Panc1 (cell line): ENCODE data around the gene SIAH1. TPM values are rescaled to one million over a fixed set of nuclear protein-coding genes. Genes with fewer than 3 reads are reported as not detected.
A peak's percentile ranks its signal among the peaks of the same experiment; 100 is the strongest.

Experiments used
- ATAC-seq: fragments of 200-7000 bp; cut with Tn5 transposase; 2 replicates; pipeline ENCODE4 v1.9.1; 2020; ENCODE audit warnings: mild to moderate bottlenecking, moderate library complexity
- BruUV-seq: library from RNA; stranded (reverse); fragments of 400-500 nt; replicated peaks from 2 replicates; lab custom pipeline; 2021; lab: Mats Ljungman, UMichigan
- CTCF ChIA-PET: fragments of 300-600 bp; sonication (Branson Sonifier 250); formaldehyde crosslinking; loops from one replicate; lab custom pipeline; 2022; ENCODE audit warnings: antibody characterized with exemption; lab: Charles Lee
- POLR2A ChIA-PET: fragments of 300-600 bp; sonication (Branson Sonifier 250); formaldehyde crosslinking; loops from one replicate; lab custom pipeline; 2022; ENCODE audit warnings: antibody characterized with exemption; lab: Charles Lee
- DNase-seq: peaks from one replicate; pipeline ENCODE4 v3.0.0-alpha.2; 2010; ENCODE audit warnings: low read depth, low spot score
- H3K27ac ChIP-seq: 2 replicates; pipeline ENCODE4 v1.5.1; 2011; ENCODE audit warnings: mild to moderate bottlenecking, low read length, inconsistent platforms
- H3K27me3 ChIP-seq: fragments of 200-500 bp; sonication (Bioruptor generic); 2 replicates; pipeline ENCODE4 v1.6.0; 2014; ENCODE audit warnings: low read length, inconsistent platforms; ENCODE audit not compliant: control insufficient read depth, insufficient read depth
- H3K36me3 ChIP-seq: fragments of 200-500 bp; sonication (Bioruptor generic); 2 replicates; pipeline ENCODE4 v1.5.1; 2014; ENCODE audit warnings: inconsistent platforms, mild to moderate bottlenecking, low read length, moderate library complexity; ENCODE audit not compliant: control insufficient read depth, insufficient read depth
- H3K4me1 ChIP-seq: 2 replicates; pipeline ENCODE4 v1.5.1; 2011; ENCODE audit warnings: inconsistent platforms, mild to moderate bottlenecking, low read length, moderate library complexity; ENCODE audit not compliant: control insufficient read depth, insufficient read depth
- H3K4me3 ChIP-seq, 2 experiments: 2 replicates each; pipeline ENCODE4 v1.5.1; 2011 to 2012; ENCODE audit warnings: low read depth in 2 of 2, low read length in 2 of 2, mild to moderate bottlenecking in 2 of 2, inconsistent platforms in 1 of 2, moderate library complexity in 1 of 2
- H3K9me3 ChIP-seq: fragments of 200-500 bp; sonication (Bioruptor generic); 2 replicates; pipeline ENCODE4 v1.5.1; 2014; ENCODE audit warnings: low read depth, mild to moderate bottlenecking, inconsistent platforms, low read length, moderate library complexity; ENCODE audit not compliant: control insufficient read depth, insufficient read depth
- POLR2AphosphoS5 ChIP-seq: IDR thresholded peaks from 2 replicates; pipeline ENCODE4 v1.6.1; 2012; ENCODE audit warnings: mild to moderate bottlenecking, low read depth, low read length, moderate library complexity
- SIN3A ChIP-seq: IDR thresholded peaks from 2 replicates; pipeline ENCODE4 v1.6.1; 2012; ENCODE audit warnings: low read depth, mild to moderate bottlenecking, low read length, moderate library complexity, borderline replicate concordance; ENCODE audit not compliant: insufficient read depth
- TCF7L2 ChIP-seq: IDR thresholded peaks from 2 replicates; pipeline ENCODE4 v1.6.1; 2011; ENCODE audit warnings: mild to moderate bottlenecking, low read depth, low read length, inconsistent platforms
- in situ Hi-C: cut with HindIII; loops from 2 replicates; pipeline ENCODE4 v1.10.0; 2016; ENCODE audit warnings: low sequenced_read_pairs, low pct_unique_long_range_greater_than_20kb
- intact Hi-C: fragments of 100-400 bp; cut with micrococcal nuclease; formaldehyde crosslinking; loops from one replicate; pipeline ENCODE4 v1.10.0; 2022; ENCODE audit not compliant: unreplicated experiment
- total RNA-seq: library from RNA; stranded (reverse); gene quantifications from one replicate; pipeline ENCODE4 v1.2.1, GENCODE V29; 2021; ENCODE audit not compliant: unreplicated experiment
- TF ChIP-seq, protein P1 (sequence below), 2 experiments: IDR thresholded peaks; 2 replicates each; pipeline ENCODE4 v1.6.1; 2011 to 2012; ENCODE audit warnings: low read depth in 2 of 2, control low read depth in 1 of 2, low read length in 1 of 2, mild to moderate bottlenecking in 1 of 2, moderate library complexity in 1 of 2; ENCODE audit not compliant: insufficient read depth in 1 of 2
- TF ChIP-seq, protein P2 (sequence below): fragments of 450-650 bp; IDR thresholded peaks from 2 replicates; pipeline ENCODE4 v1.5.1; 2017; ENCODE audit warnings: mild to moderate bottlenecking

The SIAH1 gene
- total RNA-seq, 1 experiment from 2014 or later: 18.8 TPM

DNA sequence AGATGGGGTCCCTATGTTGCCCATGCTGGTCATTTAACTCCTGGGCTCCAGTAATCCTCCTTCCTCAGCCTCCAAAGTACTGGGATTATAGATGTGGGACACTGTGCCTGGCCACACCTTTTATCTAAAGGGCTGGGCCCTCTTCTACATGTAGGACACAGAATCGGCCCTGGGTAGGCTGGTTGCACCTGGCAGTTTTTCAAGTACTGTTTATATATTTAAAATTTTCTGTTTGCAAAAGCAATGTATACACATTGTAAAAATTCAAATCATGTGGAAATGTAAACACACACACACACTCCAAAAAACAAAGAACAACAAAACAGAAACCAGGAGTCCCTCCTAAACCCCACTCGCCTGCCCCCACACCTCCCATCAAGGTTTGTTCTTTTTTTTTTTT is 28.1 kb upstream of the SIAH1 start:
- POLR2A ChIA-PET: no interaction called here
- in situ Hi-C loops: no loop called here
- BruUV-seq: no TSS peak

DNA sequence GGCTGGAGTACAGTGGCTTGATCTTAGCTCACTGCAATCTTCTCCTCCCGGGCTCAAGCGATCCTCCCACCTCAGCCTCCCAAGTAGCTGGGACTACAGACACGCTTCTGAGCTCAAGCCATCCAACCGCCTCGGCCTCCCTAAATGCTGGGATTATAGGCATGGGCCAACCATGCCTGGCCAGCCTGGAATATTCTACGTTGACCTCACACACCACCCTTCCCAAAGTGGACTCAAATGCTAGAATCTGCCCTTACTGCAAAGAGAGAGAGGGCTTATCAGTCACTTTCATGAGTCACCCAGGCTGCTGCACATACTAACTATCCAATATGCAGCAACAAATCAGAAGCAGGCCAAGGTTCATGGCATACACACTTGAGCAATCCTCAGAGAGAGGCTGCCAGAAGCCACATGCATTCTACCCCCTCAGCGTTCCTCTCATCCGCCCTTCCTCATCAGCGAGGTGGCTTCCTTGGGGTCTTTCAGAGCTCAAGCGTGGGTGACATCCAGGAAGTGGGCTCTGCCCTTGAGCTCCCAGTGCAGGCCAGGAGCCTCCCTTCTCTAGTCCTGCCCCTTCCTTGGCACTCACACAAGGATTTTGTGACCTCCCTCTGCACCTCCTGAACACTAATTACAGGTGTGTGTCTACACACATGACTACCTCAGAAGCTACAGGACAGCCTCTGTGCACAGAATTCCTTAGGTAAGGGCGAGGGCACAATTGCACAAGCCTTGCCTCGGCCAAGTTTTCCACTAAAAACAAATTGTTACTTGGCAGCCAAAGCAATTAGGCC is 24.8 kb upstream of the SIAH1 start:
- ATAC-seq: peak; percentile 66
- no TSS peak for BruUV-seq
- Histone ChIP-seq H3K4me3 (no peak overlapping the region), H3K4me1 (no peaks in the 10 kb centered on the region), H3K27me3 (no peaks in the 10 kb centered on the region), H3K36me3 (no peaks in the 10 kb centered on the region), H3K27ac (no peak overlapping the region), H3K9me3 (no peaks in the 10 kb centered on the region)
- DNase-seq: no peak
- ChIA-PET CTCF (no interaction called here), POLR2A (no interaction called here)
- intact Hi-C loops (no loop called here), in situ Hi-C loops (no loop called here)
- TF ChIP-seq, protein P1, sequence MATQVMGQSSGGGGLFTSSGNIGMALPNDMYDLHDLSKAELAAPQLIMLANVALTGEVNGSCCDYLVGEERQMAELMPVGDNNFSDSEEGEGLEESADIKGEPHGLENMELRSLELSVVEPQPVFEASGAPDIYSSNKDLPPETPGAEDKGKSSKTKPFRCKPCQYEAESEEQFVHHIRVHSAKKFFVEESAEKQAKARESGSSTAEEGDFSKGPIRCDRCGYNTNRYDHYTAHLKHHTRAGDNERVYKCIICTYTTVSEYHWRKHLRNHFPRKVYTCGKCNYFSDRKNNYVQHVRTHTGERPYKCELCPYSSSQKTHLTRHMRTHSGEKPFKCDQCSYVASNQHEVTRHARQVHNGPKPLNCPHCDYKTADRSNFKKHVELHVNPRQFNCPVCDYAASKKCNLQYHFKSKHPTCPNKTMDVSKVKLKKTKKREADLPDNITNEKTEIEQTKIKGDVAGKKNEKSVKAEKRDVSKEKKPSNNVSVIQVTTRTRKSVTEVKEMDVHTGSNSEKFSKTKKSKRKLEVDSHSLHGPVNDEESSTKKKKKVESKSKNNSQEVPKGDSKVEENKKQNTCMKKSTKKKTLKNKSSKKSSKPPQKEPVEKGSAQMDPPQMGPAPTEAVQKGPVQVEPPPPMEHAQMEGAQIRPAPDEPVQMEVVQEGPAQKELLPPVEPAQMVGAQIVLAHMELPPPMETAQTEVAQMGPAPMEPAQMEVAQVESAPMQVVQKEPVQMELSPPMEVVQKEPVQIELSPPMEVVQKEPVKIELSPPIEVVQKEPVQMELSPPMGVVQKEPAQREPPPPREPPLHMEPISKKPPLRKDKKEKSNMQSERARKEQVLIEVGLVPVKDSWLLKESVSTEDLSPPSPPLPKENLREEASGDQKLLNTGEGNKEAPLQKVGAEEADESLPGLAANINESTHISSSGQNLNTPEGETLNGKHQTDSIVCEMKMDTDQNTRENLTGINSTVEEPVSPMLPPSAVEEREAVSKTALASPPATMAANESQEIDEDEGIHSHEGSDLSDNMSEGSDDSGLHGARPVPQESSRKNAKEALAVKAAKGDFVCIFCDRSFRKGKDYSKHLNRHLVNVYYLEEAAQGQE (IDR thresholded peaks at IDR 0.05; ENCODE audit: insufficient read depth in 1 of 2, low read depth in 2 of 2, low read length in 1 of 2): no peak
- TF ChIP-seq TCF7L2: no peak
- TF ChIP-seq SIN3A: no peak
- no peak for TF ChIP-seq POLR2AphosphoS5
- TF ChIP-seq, protein P2, sequence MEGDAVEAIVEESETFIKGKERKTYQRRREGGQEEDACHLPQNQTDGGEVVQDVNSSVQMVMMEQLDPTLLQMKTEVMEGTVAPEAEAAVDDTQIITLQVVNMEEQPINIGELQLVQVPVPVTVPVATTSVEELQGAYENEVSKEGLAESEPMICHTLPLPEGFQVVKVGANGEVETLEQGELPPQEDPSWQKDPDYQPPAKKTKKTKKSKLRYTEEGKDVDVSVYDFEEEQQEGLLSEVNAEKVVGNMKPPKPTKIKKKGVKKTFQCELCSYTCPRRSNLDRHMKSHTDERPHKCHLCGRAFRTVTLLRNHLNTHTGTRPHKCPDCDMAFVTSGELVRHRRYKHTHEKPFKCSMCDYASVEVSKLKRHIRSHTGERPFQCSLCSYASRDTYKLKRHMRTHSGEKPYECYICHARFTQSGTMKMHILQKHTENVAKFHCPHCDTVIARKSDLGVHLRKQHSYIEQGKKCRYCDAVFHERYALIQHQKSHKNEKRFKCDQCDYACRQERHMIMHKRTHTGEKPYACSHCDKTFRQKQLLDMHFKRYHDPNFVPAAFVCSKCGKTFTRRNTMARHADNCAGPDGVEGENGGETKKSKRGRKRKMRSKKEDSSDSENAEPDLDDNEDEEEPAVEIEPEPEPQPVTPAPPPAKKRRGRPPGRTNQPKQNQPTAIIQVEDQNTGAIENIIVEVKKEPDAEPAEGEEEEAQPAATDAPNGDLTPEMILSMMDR: no peak

More for the DNA sequence above, 28.1 kb upstream of the SIAH1 start:
- Histone ChIP-seq H3K9me3 (no peaks in the 10 kb centered on the region), H3K27ac (no peak overlapping the region), H3K4me1 (no peaks in the 10 kb centered on the region), H3K27me3 (no peaks in the 10 kb centered on the region), H3K36me3 (no peaks in the 10 kb centered on the region), H3K4me3 (no peak overlapping the region)
- peak; percentile 48; the same call in 1 of the 2 replicates for ATAC-seq
- no peak for DNase-seq
- intact Hi-C loops: no loop called here
- CTCF ChIA-PET: no interaction called here
- TF ChIP-seq POLR2AphosphoS5: no peak
- no peak for TF ChIP-seq TCF7L2
- TF ChIP-seq SIN3A: no peak
- TF ChIP-seq, protein P2: no peak
- TF ChIP-seq, protein P1 (IDR thresholded peaks at IDR 0.05; ENCODE audit: insufficient read depth in 1 of 2, low read depth in 2 of 2, low read length in 1 of 2): no peak
